Measurements from ENCODE around the gene DEPDC4. TPM values are rescaled to one million over a fixed set of nuclear protein-coding genes. Genes with fewer than 3 reads are reported as not detected.

The DEPDC4 gene
- polyA plus RNA-seq, 1 donor from 2014 or later = 0.86 TPM

GRCh38 chr12:100211698-100212097 lies 55.2 kb downstream of the DEPDC4 start:
- no peaks in the 10 kb centered on the region for H3K27me3 Mint-ChIP-seq
- no peaks in the 10 kb centered on the region for H3K36me3 Mint-ChIP-seq
- H3K4me3 Mint-ChIP-seq = no peak overlapping the region
- no peaks in the 10 kb centered on the region for H3K9me3 Mint-ChIP-seq
- no peak overlapping the region for H3K27ac Mint-ChIP-seq
- H3K4me1 Mint-ChIP-seq = peaks cover 0 to 9% (median 8%) of the 10 kb centered on the region in 3 donors

DNA sequence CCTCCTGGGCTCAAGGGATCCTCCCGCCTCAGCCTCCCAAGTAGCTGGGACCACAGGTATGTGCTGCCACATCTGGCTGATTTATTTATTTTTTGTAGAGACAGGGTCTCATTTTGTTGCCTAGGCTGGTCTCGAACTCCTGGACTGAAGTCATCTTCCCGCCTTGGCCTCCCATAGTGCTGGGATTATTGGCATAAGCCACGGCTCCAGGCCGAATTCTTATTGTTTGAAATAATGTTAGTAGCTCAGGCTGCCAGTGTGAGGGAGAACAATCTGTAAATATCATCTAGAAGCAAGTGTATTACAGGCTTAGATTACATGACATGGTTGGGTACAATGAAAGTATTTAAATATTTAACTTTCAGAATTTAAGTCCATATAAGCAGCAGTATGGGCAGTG lies 58.0 kb downstream of the DEPDC4 start:
- Mint-ChIP-seq H3K36me3 (peaks cover 2% of the 10 kb centered on the region), H3K9me3 (no peaks in the 10 kb centered on the region), H3K27ac (peak overlapping the region in 1 of 3 donors; percentile 19), H3K27me3 (no peaks in the 10 kb centered on the region), H3K4me3 (no peak overlapping the region), H3K4me1 (no peaks in the 10 kb centered on the region)

DNA sequence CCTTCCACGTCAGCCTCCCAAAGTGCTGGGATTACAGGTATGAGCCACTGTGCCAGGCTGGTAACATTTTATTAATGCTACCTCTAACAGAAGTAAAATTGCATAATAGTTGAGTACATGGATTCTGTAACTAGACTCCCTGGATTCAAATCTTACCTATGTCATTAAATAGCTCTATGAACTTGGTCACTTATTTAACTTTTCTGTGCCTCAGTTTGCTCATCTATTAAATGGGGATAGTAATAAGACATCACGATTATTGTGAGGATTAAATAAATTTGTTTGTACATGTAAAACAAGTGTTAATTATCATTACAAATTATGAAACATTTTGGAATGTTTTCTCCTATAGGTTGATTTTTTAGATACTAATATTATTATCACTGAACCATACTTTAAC lies 59.6 kb downstream of the DEPDC4 start:
- Mint-ChIP-seq H3K27me3 (no peaks in the 10 kb centered on the region), H3K36me3 (peaks cover 4% of the 10 kb centered on the region), H3K27ac (no peak overlapping the region), H3K4me1 (peaks cover 0 to 5% (median 2%) of the 10 kb centered on the region in 3 donors), H3K9me3 (no peaks in the 10 kb centered on the region), H3K4me3 (no peak overlapping the region)

DNA sequence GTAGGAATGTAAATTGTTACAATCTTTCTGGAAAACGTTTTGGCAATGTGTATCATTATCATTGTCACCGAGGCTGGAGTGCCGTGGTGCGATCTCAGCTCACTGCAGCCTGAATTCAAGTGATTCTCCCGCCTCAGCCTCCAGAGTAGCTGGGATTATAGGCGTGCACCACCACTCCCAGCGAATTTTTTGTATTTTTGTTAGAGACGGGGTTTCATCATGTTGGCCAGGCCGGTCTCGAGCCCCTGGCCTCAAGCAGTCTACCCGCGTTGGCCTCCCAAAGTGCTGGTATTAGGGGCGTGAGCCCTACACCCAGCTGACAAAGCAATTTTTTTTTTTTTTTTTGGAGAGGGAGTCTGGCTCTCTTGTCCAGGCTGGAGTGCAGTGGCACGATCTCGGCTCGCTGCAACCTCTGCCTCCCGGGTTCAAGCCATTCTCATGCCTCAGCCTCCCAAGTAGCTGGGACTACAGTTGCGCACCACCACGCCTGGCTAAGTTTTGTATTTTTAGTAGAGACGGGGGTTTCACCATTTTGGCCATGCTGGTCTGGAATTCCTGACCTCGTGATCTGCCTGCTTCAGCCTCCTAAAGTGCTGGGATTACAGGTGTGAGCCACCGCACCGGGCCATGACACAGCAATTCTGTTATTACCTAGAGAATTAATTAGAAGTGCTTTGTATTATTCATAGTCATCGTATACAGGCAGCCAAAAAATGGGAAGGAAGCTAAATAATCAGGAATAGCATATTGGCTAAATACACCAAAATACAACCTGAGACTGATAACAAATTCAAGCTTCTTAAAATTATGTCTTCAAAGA lies 65.1 kb downstream of the DEPDC4 start:
- H3K27me3 Mint-ChIP-seq = no peaks in the 10 kb centered on the region
- H3K9me3 Mint-ChIP-seq = no peaks in the 10 kb centered on the region
- H3K36me3 Mint-ChIP-seq = peaks cover 6% of the 10 kb centered on the region

DNA sequence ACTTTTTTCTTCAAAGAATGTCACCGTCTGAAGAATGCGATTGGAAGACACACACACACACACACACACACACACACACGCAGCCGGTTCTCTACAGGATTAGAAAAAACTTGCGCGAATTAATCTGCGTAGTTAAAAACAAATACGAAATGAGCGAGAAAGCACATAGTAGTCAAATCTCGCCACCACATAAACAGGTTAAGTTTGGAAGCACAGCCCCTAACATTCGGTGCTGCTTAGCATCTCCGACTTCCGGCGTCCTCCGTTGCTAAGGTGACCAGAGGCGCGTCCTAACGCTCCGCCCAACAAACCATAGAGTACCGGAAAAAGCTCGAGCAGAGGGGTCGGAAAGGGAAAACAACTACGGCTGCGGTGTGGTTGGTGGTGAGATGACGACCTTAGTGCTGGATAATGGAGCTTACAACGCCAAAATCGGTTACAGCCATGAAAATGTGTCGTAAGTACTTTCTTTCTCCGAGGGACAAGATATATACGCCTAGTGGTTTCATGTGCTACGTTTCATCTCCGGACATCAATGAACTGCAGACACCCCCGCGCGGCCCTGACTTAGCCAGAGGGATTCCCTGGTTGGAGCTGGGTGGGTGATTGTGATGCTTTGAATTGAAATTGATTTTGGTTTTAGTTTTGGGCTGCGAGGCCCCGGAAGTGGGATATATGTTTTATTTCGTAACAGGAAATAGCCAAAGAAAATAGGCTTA lies 66.3 kb downstream of the DEPDC4 start, which contains the start of gene ACTR6:
ACTR6 (plus strand) TSS at position 353 of the 719 bp plus-strand sequence; CDS start at position 390, 37 bp downstream.
- Mint-ChIP-seq H3K36me3 (peaks cover 4% of the 10 kb centered on the region), H3K27me3 (no peaks in the 10 kb centered on the region), H3K4me3 (peak within 1 kb of the TSS; percentile 89 to 98 (median 95)), H3K9me3 (no peaks in the 10 kb centered on the region), H3K27ac (peak within 1 kb of the TSS; percentile 62 to 98 (median 93)), H3K4me1 (peaks cover 6 to 27% (median 19%) of the 10 kb centered on the region in 3 donors)

More for the DNA sequence above, 65.1 kb downstream of the DEPDC4 start:
- Mint-ChIP-seq H3K27ac (peak overlapping the region in 2 of 3 donors; percentile 62 to 93), H3K4me3 (peak overlapping the region; percentile 89 to 98 (median 95)), H3K4me1 (peaks cover 6 to 27% (median 19%) of the 10 kb centered on the region in 3 donors)

DNA sequence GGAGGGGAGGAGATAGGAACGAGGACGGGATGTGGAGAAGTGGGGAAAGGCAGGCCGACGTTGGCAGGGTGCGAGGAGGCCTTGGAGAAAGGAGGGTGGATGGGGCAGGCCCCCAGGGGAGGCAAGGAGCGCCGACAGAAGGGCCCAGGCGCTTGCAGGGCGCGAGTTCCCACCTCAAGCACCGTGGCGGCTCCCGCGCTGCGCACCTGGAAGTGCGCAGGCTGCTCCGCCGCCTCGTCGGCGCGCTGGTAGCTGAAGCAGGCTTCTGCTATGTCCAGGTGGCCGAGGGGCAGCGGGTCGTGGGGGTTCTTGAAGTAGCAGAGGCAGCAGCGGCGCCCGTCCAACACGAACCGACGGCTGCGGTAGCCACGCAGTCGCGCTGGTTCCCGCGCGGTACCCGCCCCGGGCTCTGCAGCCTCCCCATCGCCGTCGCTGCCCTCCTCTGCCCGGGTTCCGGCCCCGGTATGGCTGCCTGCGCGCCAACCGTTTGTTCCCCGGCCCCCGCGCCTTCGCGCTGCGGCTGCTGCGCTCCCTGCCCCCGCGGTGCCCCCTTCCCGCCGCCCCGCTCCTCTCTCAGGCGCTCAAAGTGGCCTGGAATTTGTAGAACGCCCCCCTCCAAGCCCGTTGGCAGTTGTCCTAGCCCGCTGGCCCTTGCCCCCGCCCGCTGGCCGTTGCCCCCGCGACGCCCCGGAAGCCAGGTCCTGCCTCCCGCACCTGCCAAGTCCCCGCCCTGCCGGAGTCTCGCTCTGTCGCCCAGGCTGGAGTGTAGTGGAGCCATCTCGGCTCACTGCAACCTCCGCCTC lies 67.3 kb downstream of the DEPDC4 start:
- H3K27me3 Mint-ChIP-seq = no peaks in the 10 kb centered on the region
- peak overlapping the region; percentile 89 to 98 (median 95) for H3K4me3 Mint-ChIP-seq

GRCh38 chr12:100199023-100199346 lies 67.9 kb downstream of the DEPDC4 start:
- peaks cover 9% of the 10 kb centered on the region for H3K36me3 Mint-ChIP-seq
- peaks cover 6 to 27% (median 19%) of the 10 kb centered on the region in 3 donors for H3K4me1 Mint-ChIP-seq
- H3K27ac Mint-ChIP-seq = peak overlapping the region in 2 of 3 donors; percentile 62 to 76
- H3K9me3 Mint-ChIP-seq = no peaks in the 10 kb centered on the region
- H3K4me3 Mint-ChIP-seq = peak overlapping the region; percentile 89 to 98 (median 95)
- no peaks in the 10 kb centered on the region for H3K27me3 Mint-ChIP-seq

More for the DNA sequence above, 67.3 kb downstream of the DEPDC4 start:
- Mint-ChIP-seq H3K36me3 (peaks cover 7% of the 10 kb centered on the region), H3K27ac (peak overlapping the region; percentile 62 to 98 (median 93)), H3K9me3 (no peaks in the 10 kb centered on the region), H3K4me1 (peaks cover 6 to 27% (median 19%) of the 10 kb centered on the region in 3 donors)

GRCh38 chr12:100197486-100197885 lies 69.4 kb downstream of the DEPDC4 start:
- Mint-ChIP-seq H3K36me3 (peaks cover 13% of the 10 kb centered on the region), H3K27ac (peak overlapping the region in 1 of 3 donors; percentile 31), H3K4me1 (peaks cover 6 to 23% (median 19%) of the 10 kb centered on the region in 3 donors), H3K4me3 (peak overlapping the region in 2 of 4 donors; percentile 39 to 89), H3K27me3 (no peaks in the 10 kb centered on the region), H3K9me3 (no peaks in the 10 kb centered on the region)

GRCh38 chr12:100193085-100193484 lies 73.8 kb downstream of the DEPDC4 start:
- H3K27ac Mint-ChIP-seq = no peak overlapping the region
- no peaks in the 10 kb centered on the region for H3K9me3 Mint-ChIP-seq
- H3K4me3 Mint-ChIP-seq = no peak overlapping the region
- peaks cover 0 to 4% (median 3%) of the 10 kb centered on the region in 3 donors for H3K4me1 Mint-ChIP-seq
- H3K27me3 Mint-ChIP-seq = no peaks in the 10 kb centered on the region
- H3K36me3 Mint-ChIP-seq = peaks cover 19% of the 10 kb centered on the region

Other genes starting within 250 kb of the DEPDC4 start
- 20.5 TPM for gene BLTP3B, start 124.2 kb downstream of the DEPDC4 start, polyA plus RNA-seq
- gene ACTR6, start 66.3 kb downstream of the DEPDC4 start, polyA plus RNA-seq = 29.8 TPM
- 19.3 TPM for gene SCYL2, start 98 bp upstream of the DEPDC4 start, polyA plus RNA-seq
- gene SLC17A8, start 90.0 kb upstream of the DEPDC4 start, polyA plus RNA-seq = not detected
- gene NR1H4, start 206.8 kb upstream of the DEPDC4 start, polyA plus RNA-seq = not detected